HepG2 (cell line): ENCODE results near the gene KCTD19. TPM values are rescaled to one million over a fixed set of nuclear protein-coding genes. Genes with fewer than 3 reads are reported as not detected.
A peak's percentile ranks its signal among the peaks of the same experiment; 100 is the strongest.

Experiments used
- ARNT ChIP-seq: fragments of 450-650 bp; IDR thresholded peaks from 2 replicates; pipeline ENCODE4 v1.6.1; 2017
- ATM ChIP-seq: fragments of 450-650 bp; IDR thresholded peaks from 2 replicates; pipeline ENCODE4 v1.7.1; 2017; ENCODE audit warnings: mild to moderate bottlenecking, borderline replicate concordance
- MAZ ChIP-seq, 2 experiments: sonication (generic) in 1 of 2; formaldehyde crosslinking in 1 of 2; IDR thresholded peaks; 2 replicates each; pipeline versions ENCODE4 v1.5.0 to v1.6.1; 2012 to 2020; ENCODE audit warnings: low read depth in 2 of 2, mild to moderate bottlenecking in 2 of 2, borderline replicate concordance in 1 of 2, improper control_type of control experiment in 1 of 2, low read length in 1 of 2, missing genetic modification reagents in 1 of 2, moderate library complexity in 1 of 2
- NBN ChIP-seq: fragments of 450-650 bp; conservative IDR thresholded peaks from 2 replicates; pipeline ENCODE4 v1.6.1; 2017
- TBX2 ChIP-seq: sonication (generic); formaldehyde crosslinking; IDR thresholded peaks from 2 replicates; pipeline ENCODE4 v1.5.0; 2020; ENCODE audit warnings: missing genetic modification reagents, mild to moderate bottlenecking, borderline replicate concordance
- YEATS2 ChIP-seq: sonication (generic); formaldehyde crosslinking; IDR thresholded peaks from 2 replicates; pipeline ENCODE4 v1.4.0; 2020; ENCODE audit warnings: missing genetic modification reagents, borderline replicate concordance
- ZEB1 ChIP-seq: IDR thresholded peaks from 2 replicates; pipeline ENCODE4 v1.6.1; 2012; ENCODE audit warnings: mild to moderate bottlenecking, low read depth, inconsistent platforms; ENCODE audit not compliant: insufficient replicate concordance
- ZNF496 ChIP-seq: sonication (generic); formaldehyde crosslinking; IDR thresholded peaks from 2 replicates; pipeline ENCODE4 v1.8.1; 2023; ENCODE audit warnings: mild to moderate bottlenecking, moderate library complexity, missing genetic modification reagents; ENCODE audit not compliant: insufficient replicate concordance
- ZNF563 ChIP-seq: sonication (generic); formaldehyde crosslinking; IDR thresholded peaks from 2 replicates; pipeline ENCODE4 v1.8.0; 2022; ENCODE audit warnings: mild to moderate bottlenecking, moderate library complexity, missing genetic modification reagents
- ZNF564 ChIP-seq: sonication (generic); formaldehyde crosslinking; IDR thresholded peaks from 2 replicates; pipeline ENCODE4 v1.8.1; 2023; ENCODE audit warnings: mild to moderate bottlenecking, missing genetic modification reagents
- ZNF672 ChIP-seq: sonication (generic); formaldehyde crosslinking; IDR thresholded peaks from 2 replicates; pipeline ENCODE4 v1.8.1; 2022; ENCODE audit warnings: missing genetic modification reagents
- ZNF841 ChIP-seq: sonication (generic); formaldehyde crosslinking; IDR thresholded peaks from 2 replicates; pipeline ENCODE4 v1.8.1; 2023; ENCODE audit warnings: missing genetic modification reagents, borderline replicate concordance
- polyA plus RNA-seq, 8 experiments: library from polyadenylated mRNA; depleted of rRNA in 3 of 8; stranded (reverse) in 7 of 8; unstranded in 1 of 8; fragments of >200 nt; fragmentation: Illumina TruSeq in 4 of 8; extraction: Trizol in 4 of 8; gene quantifications; 2 replicates each; pipeline versions ENCODE4 v1.2.1 to v1.2.3, GENCODE V29; 2011 to 2016; ENCODE audit warnings: low read depth in 4 of 8, missing spikeins in 1 of 8, mixed read lengths in 1 of 8; ENCODE audit not compliant: insufficient read depth in 1 of 8
- total RNA-seq, 5 experiments: library from RNA; depleted of rRNA; stranded (reverse); fragments of >200 nt; fragmentation: Illumina TruSeq; extraction: Trizol; gene quantifications; 2 replicates each; pipeline ENCODE4 v1.2.3, GENCODE V29; 2016; ENCODE audit warnings: low read depth in 1 of 5
- TF ChIP-seq, protein P1 (sequence below): sonication (generic); formaldehyde crosslinking; IDR thresholded peaks from 2 replicates; pipeline ENCODE4 v1.8.0; 2022; ENCODE audit warnings: mild to moderate bottlenecking, missing genetic modification reagents, moderate library complexity
- TF ChIP-seq, protein P2 (sequence below): sonication (generic); formaldehyde crosslinking; IDR thresholded peaks from 2 replicates; pipeline ENCODE4 v1.4.0; 2020; ENCODE audit warnings: missing genetic modification reagents
- TF ChIP-seq, protein P3 (sequence below): sonication (generic); formaldehyde crosslinking; IDR thresholded peaks from 2 replicates; pipeline ENCODE4 v1.5.1; 2020; ENCODE audit warnings: missing genetic modification reagents, mild to moderate bottlenecking, borderline replicate concordance
- TF ChIP-seq, protein P4 (sequence below): sonication (generic); formaldehyde crosslinking; IDR thresholded peaks from 2 replicates; pipeline ENCODE4 v1.4.0; 2020; ENCODE audit warnings: mild to moderate bottlenecking, missing genetic modification reagents
- TF ChIP-seq, protein P5 (sequence below): sonication (generic); formaldehyde crosslinking; IDR thresholded peaks from 2 replicates; pipeline ENCODE4 v1.4.0; 2020; ENCODE audit warnings: missing genetic modification reagents, mild to moderate bottlenecking, borderline replicate concordance

Gene KCTD19
- total and polyA plus RNA-seq, 2 of the 13 experiments (the other 11 are each of a cell fraction or from before 2014, with no cell fraction given): not detected

DNA sequence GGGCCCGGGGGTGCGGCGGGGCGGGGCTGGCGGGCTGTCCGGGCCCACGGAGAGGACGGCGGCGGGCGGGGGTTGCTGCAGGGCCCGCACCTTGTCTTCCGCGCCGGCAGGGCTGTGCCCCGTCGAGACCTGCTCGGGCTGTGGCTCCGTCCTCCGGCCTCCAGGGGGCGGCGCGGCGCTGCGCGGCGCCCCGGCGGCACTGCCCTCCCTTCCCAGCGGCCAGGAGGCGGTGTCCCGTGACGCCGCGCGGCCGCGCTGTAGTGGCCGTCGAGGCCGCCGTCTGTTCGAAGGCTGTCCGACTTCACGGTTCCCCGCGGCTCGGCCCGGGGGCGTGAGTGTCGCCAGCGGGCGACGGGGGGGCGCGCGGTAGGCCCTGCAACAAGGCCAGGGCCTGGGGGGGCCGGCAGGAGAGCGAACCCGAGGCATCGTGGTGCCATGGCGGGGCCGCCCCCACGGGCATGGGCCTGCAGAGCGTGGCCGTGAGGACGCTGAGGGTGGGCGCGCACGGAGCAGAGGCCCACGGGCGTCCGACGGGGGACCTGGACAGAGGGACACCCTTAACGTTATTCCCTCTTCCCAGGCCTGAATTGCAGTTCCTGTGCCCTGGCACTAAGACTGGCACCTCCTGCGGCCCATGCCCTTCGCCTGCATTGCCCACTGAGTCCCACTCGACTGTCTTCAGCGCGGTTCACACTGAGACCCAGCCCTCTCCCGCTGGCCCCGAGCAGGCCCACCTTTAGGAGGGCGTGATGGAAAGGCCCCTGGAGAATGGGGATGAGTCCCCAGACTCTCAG lies 47.0 kb downstream of the KCTD19 start, which contains the start of gene PLEKHG4 (continued):
- TF ChIP-seq ZNF672 (CRISPR knock-in tag): peak; percentile 81
- TF ChIP-seq MAZ (IDR thresholded peaks at IDR 0.05; ENCODE audit: borderline replicate concordance, low read depth, low read length): peak; percentile 39
- TF ChIP-seq MAZ (CRISPR knock-in tag; IDR thresholded peaks at IDR 0.05; ENCODE audit: low read depth): peak; percentile 85
- TF ChIP-seq ZNF496 (CRISPR knock-in tag): peak; percentile 16
- TF ChIP-seq, protein P1, sequence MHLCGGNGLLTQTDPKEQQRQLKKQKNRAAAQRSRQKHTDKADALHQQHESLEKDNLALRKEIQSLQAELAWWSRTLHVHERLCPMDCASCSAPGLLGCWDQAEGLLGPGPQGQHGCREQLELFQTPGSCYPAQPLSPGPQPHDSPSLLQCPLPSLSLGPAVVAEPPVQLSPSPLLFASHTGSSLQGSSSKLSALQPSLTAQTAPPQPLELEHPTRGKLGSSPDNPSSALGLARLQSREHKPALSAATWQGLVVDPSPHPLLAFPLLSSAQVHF (CRISPR knock-in tag): peak; percentile 86; the same call in 1 of the 2 replicates
- TF ChIP-seq YEATS2: no peak
- TF ChIP-seq NBN: no peak
- no peak for TF ChIP-seq ZEB1
- TF ChIP-seq ATM: no peak
- TF ChIP-seq ZNF563 (CRISPR knock-in tag): 0 out of 2 replicates have a peak, but pooled peaks have one; percentile 86
- peak; percentile 81 for TF ChIP-seq ZNF841 (CRISPR knock-in tag)
- peak; percentile 60; the same call in 1 of the 2 replicates for TF ChIP-seq TBX2 (CRISPR knock-in tag)
- TF ChIP-seq, protein P2, sequence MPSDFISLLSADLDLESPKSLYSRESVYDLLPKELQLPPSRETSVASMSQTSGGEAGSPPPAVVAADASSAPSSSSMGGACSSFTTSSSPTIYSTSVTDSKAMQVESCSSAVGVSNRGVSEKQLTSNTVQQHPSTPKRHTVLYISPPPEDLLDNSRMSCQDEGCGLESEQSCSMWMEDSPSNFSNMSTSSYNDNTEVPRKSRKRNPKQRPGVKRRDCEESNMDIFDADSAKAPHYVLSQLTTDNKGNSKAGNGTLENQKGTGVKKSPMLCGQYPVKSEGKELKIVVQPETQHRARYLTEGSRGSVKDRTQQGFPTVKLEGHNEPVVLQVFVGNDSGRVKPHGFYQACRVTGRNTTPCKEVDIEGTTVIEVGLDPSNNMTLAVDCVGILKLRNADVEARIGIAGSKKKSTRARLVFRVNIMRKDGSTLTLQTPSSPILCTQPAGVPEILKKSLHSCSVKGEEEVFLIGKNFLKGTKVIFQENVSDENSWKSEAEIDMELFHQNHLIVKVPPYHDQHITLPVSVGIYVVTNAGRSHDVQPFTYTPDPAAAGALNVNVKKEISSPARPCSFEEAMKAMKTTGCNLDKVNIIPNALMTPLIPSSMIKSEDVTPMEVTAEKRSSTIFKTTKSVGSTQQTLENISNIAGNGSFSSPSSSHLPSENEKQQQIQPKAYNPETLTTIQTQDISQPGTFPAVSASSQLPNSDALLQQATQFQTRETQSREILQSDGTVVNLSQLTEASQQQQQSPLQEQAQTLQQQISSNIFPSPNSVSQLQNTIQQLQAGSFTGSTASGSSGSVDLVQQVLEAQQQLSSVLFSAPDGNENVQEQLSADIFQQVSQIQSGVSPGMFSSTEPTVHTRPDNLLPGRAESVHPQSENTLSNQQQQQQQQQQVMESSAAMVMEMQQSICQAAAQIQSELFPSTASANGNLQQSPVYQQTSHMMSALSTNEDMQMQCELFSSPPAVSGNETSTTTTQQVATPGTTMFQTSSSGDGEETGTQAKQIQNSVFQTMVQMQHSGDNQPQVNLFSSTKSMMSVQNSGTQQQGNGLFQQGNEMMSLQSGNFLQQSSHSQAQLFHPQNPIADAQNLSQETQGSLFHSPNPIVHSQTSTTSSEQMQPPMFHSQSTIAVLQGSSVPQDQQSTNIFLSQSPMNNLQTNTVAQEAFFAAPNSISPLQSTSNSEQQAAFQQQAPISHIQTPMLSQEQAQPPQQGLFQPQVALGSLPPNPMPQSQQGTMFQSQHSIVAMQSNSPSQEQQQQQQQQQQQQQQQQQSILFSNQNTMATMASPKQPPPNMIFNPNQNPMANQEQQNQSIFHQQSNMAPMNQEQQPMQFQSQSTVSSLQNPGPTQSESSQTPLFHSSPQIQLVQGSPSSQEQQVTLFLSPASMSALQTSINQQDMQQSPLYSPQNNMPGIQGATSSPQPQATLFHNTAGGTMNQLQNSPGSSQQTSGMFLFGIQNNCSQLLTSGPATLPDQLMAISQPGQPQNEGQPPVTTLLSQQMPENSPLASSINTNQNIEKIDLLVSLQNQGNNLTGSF (CRISPR knock-in tag): peak; percentile 44; the same call in 1 of the 2 replicates
- TF ChIP-seq, protein P3, sequence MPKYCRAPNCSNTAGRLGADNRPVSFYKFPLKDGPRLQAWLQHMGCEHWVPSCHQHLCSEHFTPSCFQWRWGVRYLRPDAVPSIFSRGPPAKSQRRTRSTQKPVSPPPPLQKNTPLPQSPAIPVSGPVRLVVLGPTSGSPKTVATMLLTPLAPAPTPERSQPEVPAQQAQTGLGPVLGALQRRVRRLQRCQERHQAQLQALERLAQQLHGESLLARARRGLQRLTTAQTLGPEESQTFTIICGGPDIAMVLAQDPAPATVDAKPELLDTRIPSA (CRISPR knock-in tag): no peak
- TF ChIP-seq, protein P4, sequence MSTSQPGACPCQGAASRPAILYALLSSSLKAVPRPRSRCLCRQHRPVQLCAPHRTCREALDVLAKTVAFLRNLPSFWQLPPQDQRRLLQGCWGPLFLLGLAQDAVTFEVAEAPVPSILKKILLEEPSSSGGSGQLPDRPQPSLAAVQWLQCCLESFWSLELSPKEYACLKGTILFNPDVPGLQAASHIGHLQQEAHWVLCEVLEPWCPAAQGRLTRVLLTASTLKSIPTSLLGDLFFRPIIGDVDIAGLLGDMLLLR (CRISPR knock-in tag): no peak; the same call in 1 of the 2 replicates
- TF ChIP-seq, protein P5, sequence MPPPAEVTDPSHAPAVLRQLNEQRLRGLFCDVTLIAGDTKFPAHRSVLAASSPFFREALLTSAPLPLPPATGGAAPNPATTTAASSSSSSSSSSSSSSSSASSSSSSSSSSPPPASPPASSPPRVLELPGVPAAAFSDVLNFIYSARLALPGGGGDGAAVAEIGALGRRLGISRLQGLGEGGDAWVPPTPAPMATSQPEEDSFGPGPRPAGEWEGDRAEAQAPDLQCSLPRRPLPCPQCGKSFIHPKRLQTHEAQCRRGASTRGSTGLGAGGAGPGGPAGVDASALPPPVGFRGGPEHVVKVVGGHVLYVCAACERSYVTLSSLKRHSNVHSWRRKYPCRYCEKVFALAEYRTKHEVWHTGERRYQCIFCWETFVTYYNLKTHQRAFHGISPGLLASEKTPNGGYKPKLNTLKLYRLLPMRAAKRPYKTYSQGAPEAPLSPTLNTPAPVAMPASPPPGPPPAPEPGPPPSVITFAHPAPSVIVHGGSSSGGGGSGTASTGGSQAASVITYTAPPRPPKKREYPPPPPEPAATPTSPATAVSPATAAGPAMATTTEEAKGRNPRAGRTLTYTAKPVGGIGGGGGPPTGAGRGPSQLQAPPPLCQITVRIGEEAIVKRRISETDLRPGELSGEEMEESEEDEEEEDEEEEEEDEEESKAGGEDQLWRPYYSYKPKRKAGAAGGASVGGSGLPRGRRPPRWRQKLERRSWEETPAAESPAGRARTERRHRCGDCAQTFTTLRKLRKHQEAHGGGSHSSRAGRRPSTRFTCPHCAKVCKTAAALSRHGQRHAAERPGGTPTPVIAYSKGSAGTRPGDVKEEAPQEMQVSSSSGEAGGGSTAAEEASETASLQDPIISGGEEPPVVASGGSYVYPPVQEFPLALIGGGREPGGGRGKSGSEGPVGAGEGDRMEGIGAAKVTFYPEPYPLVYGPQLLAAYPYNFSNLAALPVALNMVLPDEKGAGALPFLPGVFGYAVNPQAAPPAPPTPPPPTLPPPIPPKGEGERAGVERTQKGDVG (CRISPR knock-in tag): no peak; the same call in 1 of the 2 replicates
- no peak for TF ChIP-seq ARNT
- TF ChIP-seq ZNF564: peak; percentile 83; the same call in 1 of the 2 replicates
